Measurements from ENCODE around the gene USP15. TPM values are rescaled to one million over a fixed set of nuclear protein-coding genes. Genes with fewer than 3 reads are reported as not detected.

USP15 gene
- total and polyA plus RNA-seq, 2 of the 4 experiments (the other 2 are of a cell fraction) = 28.5 to 49.6 TPM

DNA sequence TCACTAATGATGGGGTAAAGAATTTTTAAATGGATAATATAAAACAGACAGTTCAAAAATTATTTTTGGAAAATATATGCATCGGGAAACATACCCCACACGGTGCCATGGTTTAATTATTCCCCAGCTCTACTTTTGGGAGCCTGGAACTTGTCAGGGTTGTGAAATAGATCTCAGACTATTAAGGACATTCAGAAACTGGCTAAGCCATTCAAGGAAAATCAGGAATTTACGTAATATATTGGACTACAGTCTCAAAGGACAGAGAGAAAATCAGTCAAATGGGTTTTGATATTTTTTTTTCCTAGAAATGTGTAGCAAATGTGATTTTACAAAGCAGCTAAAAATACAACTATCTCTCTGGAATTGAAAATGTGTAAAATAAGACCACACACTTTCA lies 148.9 kb downstream of the USP15 start:
- H2BK5ac ChIP-seq (ENCODE audit: low read depth, low read length, poor library complexity, severe bottlenecking) = no peak overlapping the region
- H3K23ac ChIP-seq (ENCODE audit: low read depth, low read length) = no peak overlapping the region
- TF ChIP-seq POLR2A (IDR thresholded peaks at IDR 0.05; ENCODE audit: low read depth, low read length) (no peak), CEBPB (IDR thresholded peaks at IDR 0.05; ENCODE audit: low read depth, low read length) (no peak), RFX5 (IDR thresholded peaks at IDR 0.05; ENCODE audit: low read depth, low read length) (no peak), MAZ (IDR thresholded peaks at IDR 0.05; ENCODE audit: borderline replicate concordance, low read depth, low read length) (no peak), SMC3 (IDR thresholded peaks at IDR 0.05; ENCODE audit: low read depth, low read length) (no peak), NFE2L2 (IDR thresholded peaks at IDR 0.05; ENCODE audit: low read depth, low read length) (no peak), MAFK (IDR thresholded peaks at IDR 0.05; ENCODE audit: low read depth, low read length) (no peak), BHLHE40 (IDR thresholded peaks at IDR 0.05; ENCODE audit: low read depth, low read length) (no peak), MXI1 (IDR thresholded peaks at IDR 0.05; ENCODE audit: borderline replicate concordance, low read depth, low read length) (no peak), RAD21 (IDR thresholded peaks at IDR 0.05; ENCODE audit: low read length) (no peak), CHD1 (IDR thresholded peaks at IDR 0.05; ENCODE audit: low read depth, low read length) (no peak), USF2 (IDR thresholded peaks at IDR 0.05; ENCODE audit: low read depth, low read length) (no peak), RCOR1 (IDR thresholded peaks at IDR 0.05; ENCODE audit: insufficient replicate concordance, low read length) (no peak), FOS (IDR thresholded peaks at IDR 0.05; ENCODE audit: low read depth, low read length) (no peak)
- TF ChIP-seq, protein P1, sequence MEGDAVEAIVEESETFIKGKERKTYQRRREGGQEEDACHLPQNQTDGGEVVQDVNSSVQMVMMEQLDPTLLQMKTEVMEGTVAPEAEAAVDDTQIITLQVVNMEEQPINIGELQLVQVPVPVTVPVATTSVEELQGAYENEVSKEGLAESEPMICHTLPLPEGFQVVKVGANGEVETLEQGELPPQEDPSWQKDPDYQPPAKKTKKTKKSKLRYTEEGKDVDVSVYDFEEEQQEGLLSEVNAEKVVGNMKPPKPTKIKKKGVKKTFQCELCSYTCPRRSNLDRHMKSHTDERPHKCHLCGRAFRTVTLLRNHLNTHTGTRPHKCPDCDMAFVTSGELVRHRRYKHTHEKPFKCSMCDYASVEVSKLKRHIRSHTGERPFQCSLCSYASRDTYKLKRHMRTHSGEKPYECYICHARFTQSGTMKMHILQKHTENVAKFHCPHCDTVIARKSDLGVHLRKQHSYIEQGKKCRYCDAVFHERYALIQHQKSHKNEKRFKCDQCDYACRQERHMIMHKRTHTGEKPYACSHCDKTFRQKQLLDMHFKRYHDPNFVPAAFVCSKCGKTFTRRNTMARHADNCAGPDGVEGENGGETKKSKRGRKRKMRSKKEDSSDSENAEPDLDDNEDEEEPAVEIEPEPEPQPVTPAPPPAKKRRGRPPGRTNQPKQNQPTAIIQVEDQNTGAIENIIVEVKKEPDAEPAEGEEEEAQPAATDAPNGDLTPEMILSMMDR (conservative IDR thresholded peaks at IDR 0.05; ENCODE audit: low read depth, low read length) = no peak
- TF ChIP-seq, protein P2, sequence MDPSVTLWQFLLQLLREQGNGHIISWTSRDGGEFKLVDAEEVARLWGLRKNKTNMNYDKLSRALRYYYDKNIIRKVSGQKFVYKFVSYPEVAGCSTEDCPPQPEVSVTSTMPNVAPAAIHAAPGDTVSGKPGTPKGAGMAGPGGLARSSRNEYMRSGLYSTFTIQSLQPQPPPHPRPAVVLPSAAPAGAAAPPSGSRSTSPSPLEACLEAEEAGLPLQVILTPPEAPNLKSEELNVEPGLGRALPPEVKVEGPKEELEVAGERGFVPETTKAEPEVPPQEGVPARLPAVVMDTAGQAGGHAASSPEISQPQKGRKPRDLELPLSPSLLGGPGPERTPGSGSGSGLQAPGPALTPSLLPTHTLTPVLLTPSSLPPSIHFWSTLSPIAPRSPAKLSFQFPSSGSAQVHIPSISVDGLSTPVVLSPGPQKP (IDR thresholded peaks at IDR 0.05; ENCODE audit: borderline replicate concordance, low read depth, low read length) = no peak
- no peak overlapping the region for H2AK9ac ChIP-seq (replicated peaks; ENCODE audit: low read depth, low read length, poor library complexity)
- H3K18ac ChIP-seq (ENCODE audit: low read depth, low read length) = no peak overlapping the region
- no peaks in the 10 kb centered on the region for H3K4me1 ChIP-seq (ENCODE audit: control insufficient read depth, insufficient read depth, low read length)
- no peak overlapping the region for H3K9ac ChIP-seq (ENCODE audit: low read depth, low read length)
- no peak overlapping the region for H2AFZ ChIP-seq (replicated peaks; ENCODE audit: low read length, poor library complexity)
- no peak overlapping the region for H2AK5ac ChIP-seq (ENCODE audit: low read depth, low read length)
- H2BK120ac ChIP-seq (ENCODE audit: low read depth, low read length) = no peak overlapping the region
- ChIA-PET POLR2A (ENCODE audit: unreplicated experiment) (no interaction called here), CTCF (interaction anchor here (0.6 to 1.0 kb wide), 2 partner anchors 29 to 116 kb away, joined by 3 to 4 read pairs; no protein-coding TSS in a partner anchor)
- H3K4me2 ChIP-seq (ENCODE audit: low read depth, low read length) = no peak overlapping the region
- H3K36me3 ChIP-seq (ENCODE audit: control insufficient read depth, insufficient read depth, low read length) = 0 out of 2 replicates have a peak, but pooled peaks cover 3% of the 10 kb centered on the region
- no peak overlapping the region for H2BK15ac ChIP-seq (ENCODE audit: low read depth, low read length)
- H4K20me1 ChIP-seq (ENCODE audit: insufficient read depth, low read length) = no peaks in the 10 kb centered on the region
- H4K91ac ChIP-seq (ENCODE audit: insufficient read depth, low read depth, low read length) = no peak overlapping the region
- intact Hi-C loops (cut with micrococcal nuclease) (no loop called here), in situ Hi-C loops (cut with MboI; ENCODE audit: low sequenced_read_pairs) (no loop called here), dilution Hi-C loops (cut with HindIII; ENCODE audit: low sequenced_read_pairs, unreplicated experiment) (no loop called here)
- H2BK20ac ChIP-seq (ENCODE audit: low read depth, low read length) = no peak overlapping the region
- H3K27ac ChIP-seq (ENCODE audit: insufficient read depth, low read length) = no peak overlapping the region
- H4K5ac ChIP-seq (ENCODE audit: low read depth, low read length) = no peak overlapping the region
- WGBS, 2 experiments (ENCODE audit: extremely low coverage in 2 of 2, insufficient read length in 1 of 2) = no CpG with 5 or more reads among the region's 3 CpGs
- no peak overlapping the region for H3K56ac ChIP-seq (ENCODE audit: extremely low read depth, insufficient read depth, low read length)
- no peaks in the 10 kb centered on the region for H3K9me3 ChIP-seq (ENCODE audit: control insufficient read depth, insufficient read depth, low read length)
- no TSS peak for BruUV-seq (replicated peaks)
- H4K8ac ChIP-seq (ENCODE audit: low read depth in 2 of 2, low read length in 2 of 2) = no peak overlapping the region
- no peak for DNase-seq
- no peaks in the 10 kb centered on the region for H3K9me1 ChIP-seq (ENCODE audit: insufficient read depth, low read length)
- H3K27me3 ChIP-seq (ENCODE audit: control insufficient read depth, insufficient read depth, low read length) = no peaks in the 10 kb centered on the region
- H3K4ac ChIP-seq (ENCODE audit: low read depth, low read length) = no peak overlapping the region
- H3K14ac ChIP-seq (replicated peaks; ENCODE audit: low read depth, low read length) = no peak overlapping the region
- ATAC-seq (ENCODE audit: low read depth) = no peak
- H3K4me3 ChIP-seq (ENCODE audit: insufficient read depth, low read depth, low read length) = no peak overlapping the region
- no peaks in the 10 kb centered on the region for H3K79me1 ChIP-seq (ENCODE audit: low read depth in 1 of 2, low read length in 2 of 2)

All from IMR-90 (cell line).